H9 (cell line): ENCODE results near the gene RDH11. TPM values are rescaled to one million over a fixed set of nuclear protein-coding genes. Genes with fewer than 3 reads are reported as not detected.
"Not testable (repeated sequence)": the region's sequence is repeated elsewhere in the genome, so short reads cannot be mapped to it uniquely, and the experiment has no call there.

Source experiments
- DNase-seq: peaks from one replicate; pipeline ENCODE4 v3.0.0-alpha.2; 2017
- H2AFZ ChIP-seq: one replicate; pipeline ENCODE4 v1.6.1; 2013; ENCODE audit warnings: mild to moderate bottlenecking, low read length, control low read depth, moderate library complexity
- H2AK5ac ChIP-seq: 2 replicates; pipeline ENCODE4 v1.6.1; 2013; ENCODE audit warnings: low read length, control low read depth, mixed read lengths; ENCODE audit not compliant: insufficient read length
- H2BK120ac ChIP-seq: one replicate; pipeline ENCODE4 v1.6.1; 2013; ENCODE audit warnings: low read depth, mild to moderate bottlenecking, low read length, control low read depth, inconsistent platforms; ENCODE audit not compliant: poor library complexity, severe bottlenecking
- H2BK12ac ChIP-seq: 2 replicates; pipeline ENCODE4 v1.6.1; 2013; ENCODE audit warnings: low read length, control low read depth, mixed read lengths, low read depth; ENCODE audit not compliant: insufficient read length
- H2BK15ac ChIP-seq: 2 replicates; pipeline ENCODE4 v1.6.1; 2013; ENCODE audit warnings: low read depth, low read length, control low read depth
- H2BK20ac ChIP-seq: one replicate; pipeline ENCODE4 v1.6.1; 2013; ENCODE audit warnings: low read depth, mild to moderate bottlenecking, low read length, control low read depth, inconsistent platforms; ENCODE audit not compliant: poor library complexity, severe bottlenecking
- H2BK5ac ChIP-seq: 2 replicates; pipeline ENCODE4 v1.6.1; 2013; ENCODE audit warnings: low read length, control low read depth, mixed read lengths; ENCODE audit not compliant: insufficient read length
- H3K14ac ChIP-seq: 2 replicates; pipeline ENCODE4 v1.6.1; 2013; ENCODE audit warnings: low read length, control low read depth; ENCODE audit not compliant: insufficient read depth
- H3K18ac ChIP-seq: 2 replicates; pipeline ENCODE4 v1.6.1; 2013; ENCODE audit warnings: low read depth, mild to moderate bottlenecking, mixed read lengths, low read length, control low read depth; ENCODE audit not compliant: insufficient read length
- H3K23ac ChIP-seq: 2 replicates; pipeline ENCODE4 v1.6.1; 2013; ENCODE audit warnings: low read length, control low read depth, mixed read lengths, low read depth; ENCODE audit not compliant: insufficient read length
- H3K23me2 ChIP-seq: 2 replicates; pipeline ENCODE4 v1.6.1; 2013; ENCODE audit warnings: low read depth, mild to moderate bottlenecking, mixed read lengths, low read length, control low read depth; ENCODE audit not compliant: insufficient read length, poor library complexity, severe bottlenecking
- H3K27ac ChIP-seq: 2 replicates; pipeline ENCODE4 v1.5.1; 2013; ENCODE audit warnings: low read length, control low read depth, mixed read lengths, low read depth; ENCODE audit not compliant: insufficient read length
- H3K27me3 ChIP-seq: 2 replicates; pipeline ENCODE4 v1.6.1; 2013; ENCODE audit warnings: low read length, control low read depth, inconsistent platforms; ENCODE audit not compliant: insufficient read depth
- H3K4ac ChIP-seq: 2 replicates; pipeline ENCODE4 v1.6.1; 2013; ENCODE audit warnings: low read depth, mild to moderate bottlenecking, control low read depth, inconsistent platforms, low read length, moderate library complexity
- H3K4me1 ChIP-seq: 2 replicates; pipeline ENCODE4 v1.6.1; 2013; ENCODE audit warnings: low read length, control low read depth, inconsistent platforms; ENCODE audit not compliant: insufficient read depth
- H3K4me2 ChIP-seq: 2 replicates; pipeline ENCODE4 v1.6.1; 2013; ENCODE audit warnings: low read length, control low read depth, mixed read lengths; ENCODE audit not compliant: insufficient read length, insufficient read depth
- H3K56ac ChIP-seq: 2 replicates; pipeline ENCODE4 v1.6.1; 2013; ENCODE audit warnings: low read depth, mild to moderate bottlenecking, mixed read lengths, low read length, control low read depth; ENCODE audit not compliant: insufficient read length
- H3K79me1 ChIP-seq: 2 replicates; pipeline ENCODE4 v1.6.1; 2013; ENCODE audit warnings: low read depth, mild to moderate bottlenecking, moderate library complexity, low read length, control low read depth, inconsistent platforms; ENCODE audit not compliant: insufficient read depth, poor library complexity, severe bottlenecking
- H3K79me2 ChIP-seq: 2 replicates; pipeline ENCODE4 v1.6.1; 2013; ENCODE audit warnings: low read length, control low read depth, inconsistent platforms; ENCODE audit not compliant: insufficient read depth
- H3K9ac ChIP-seq: 2 replicates; pipeline ENCODE4 v1.6.1; 2013; ENCODE audit warnings: low read length, control low read depth, mixed read lengths; ENCODE audit not compliant: insufficient read length; ENCODE audit errors: extremely low read depth
- H3K9me3 ChIP-seq: one replicate; pipeline ENCODE4 v1.6.1; 2013; ENCODE audit warnings: low read depth, low read length, inconsistent platforms; ENCODE audit not compliant: control insufficient read depth
- H3T11ph ChIP-seq: one replicate; pipeline ENCODE4 v1.6.1; 2013; ENCODE audit warnings: mild to moderate bottlenecking, low read length, control low read depth, inconsistent platforms
- H4K20me1 ChIP-seq: one replicate; pipeline ENCODE4 v1.6.1; 2013; ENCODE audit not compliant: control insufficient read depth, insufficient read length, insufficient read depth
- H4K5ac ChIP-seq: 2 replicates; pipeline ENCODE4 v1.6.1; 2013; ENCODE audit warnings: low read depth, mild to moderate bottlenecking, mixed read lengths, low read length, control low read depth; ENCODE audit not compliant: insufficient read length
- H4K8ac ChIP-seq: replicated peaks from 2 replicates; pipeline ENCODE4 v1.6.1; 2013; ENCODE audit warnings: low read length, control low read depth, mixed read lengths, low read depth; ENCODE audit not compliant: insufficient read length
- H4K91ac ChIP-seq: 2 replicates; pipeline ENCODE4 v1.6.1; 2013; ENCODE audit warnings: low read depth, mild to moderate bottlenecking, moderate library complexity, mixed read lengths, low read length, control low read depth; ENCODE audit not compliant: insufficient read length
- H3K27ac Mint-ChIP-seq, 3 experiments: 2 replicates in 2 of 3; 3 replicates in 1 of 3; pipeline ENCODE4 v1.8.0; 2020 to 2021; ENCODE audit warnings: mixed read lengths in 3 of 3, mild to moderate bottlenecking in 1 of 3, moderate library complexity in 1 of 3
- H3K27me3 Mint-ChIP-seq: 2 replicates; pipeline ENCODE4 v1.8.0; 2021; ENCODE audit warnings: low read depth, mild to moderate bottlenecking, moderate library complexity, mixed read lengths
- H3K36me3 Mint-ChIP-seq, 3 experiments: 2 replicates in 2 of 3; 3 replicates in 1 of 3; pipeline ENCODE4 v1.8.0; 2020 to 2021; ENCODE audit warnings: low read depth in 3 of 3, mixed read lengths in 3 of 3; ENCODE audit not compliant: insufficient read depth in 1 of 3
- H3K4me1 Mint-ChIP-seq, 2 experiments: 2 replicates each; pipeline ENCODE4 v1.8.0; 2020; ENCODE audit warnings: mixed read lengths in 2 of 2
- H3K4me3 Mint-ChIP-seq, 2 experiments: 2 replicates in 1 of 2; 3 replicates in 1 of 2; pipeline ENCODE4 v1.8.0; 2020 to 2021; ENCODE audit warnings: mild to moderate bottlenecking in 2 of 2, mixed read lengths in 2 of 2, moderate library complexity in 1 of 2
- H3K9me3 Mint-ChIP-seq, 2 experiments: 2 replicates in 1 of 2; 3 replicates in 1 of 2; pipeline ENCODE4 v1.8.0; 2020; ENCODE audit warnings: mild to moderate bottlenecking in 2 of 2, mixed read lengths in 2 of 2, moderate library complexity in 1 of 2
- CTCF ChIP-seq: fragments of 200-600 bp; sonication (generic); conservative IDR thresholded peaks from 3 replicates; pipeline ENCODE4 v1.8.0; 2021; ENCODE audit warnings: antibody characterized with exemption, mild to moderate bottlenecking
- WGBS: extraction: QIAGEN DNeasy Blood & Tissue Kit; methylation state at CpG from one replicate; pipeline ENCODE4 v1.1.7; 2013; ENCODE audit warnings: missing lambda C conversion rate, low lambda C conversion rate, mixed read lengths; ENCODE audit not compliant: insufficient read length; ENCODE audit errors: extremely low coverage; 5-methylcytosine and 5-hydroxymethylcytosine counted together
- total RNA-seq: library from RNA; stranded (reverse); gene quantifications from 2 replicates; pipeline ENCODE4 v1.2.1, GENCODE V29; 2021

Gene RDH11
- total RNA-seq, 1 experiment from 2014 or later: 83.4 TPM

GRCh38 chr14:67710209-67710608 is 14.6 kb upstream of the RDH11 start:
- Histone ChIP-seq H3K18ac (no peak overlapping the region), H3K56ac (no peak overlapping the region), H3K9ac (no peak overlapping the region), H3K23ac (no peak overlapping the region), H4K5ac (no peak overlapping the region), H3K23me2 (no peaks in the 10 kb centered on the region), H2BK15ac (no peak overlapping the region), H3K27ac (no peak overlapping the region), H4K20me1 (no peaks in the 10 kb centered on the region), H3T11ph (no peak overlapping the region), H2BK12ac (no peak overlapping the region), H3K4ac (no peak overlapping the region), H3K4me2 (no peak overlapping the region), H2BK20ac (no peak overlapping the region), H3K4me1 (no peaks in the 10 kb centered on the region), H4K8ac (no peak overlapping the region), H2BK5ac (no peak overlapping the region), H4K91ac (no peak overlapping the region), H2AFZ (no peak overlapping the region), H3K79me1 (no peaks in the 10 kb centered on the region), H3K14ac (no peak overlapping the region), H3K9me3 (peaks cover 13% of the 10 kb centered on the region), H2BK120ac (no peak overlapping the region), H3K79me2 (no peaks in the 10 kb centered on the region), H3K27me3 (no peaks in the 10 kb centered on the region), H2AK5ac (no peak overlapping the region)
- Mint-ChIP-seq H3K27ac (no peak overlapping the region), H3K9me3 (peaks cover 46 to 54% of the 10 kb centered on the region in 2 experiments), H3K4me3 (no peak overlapping the region), H3K36me3 (peaks cover 4 to 14% (median 5%) of the 10 kb centered on the region in 3 experiments; a peak in 6 of 7 replicates), H3K27me3 (peaks cover 2% of the 10 kb centered on the region), H3K4me1 (peaks cover 0 to 2% of the 10 kb centered on the region in 2 experiments; a peak in 1 of 4 replicates)
- no peak for DNase-seq
- TF ChIP-seq CTCF: no peak
- WGBS: no CpG with 5 or more reads among the region's 2 CpGs

DNA sequence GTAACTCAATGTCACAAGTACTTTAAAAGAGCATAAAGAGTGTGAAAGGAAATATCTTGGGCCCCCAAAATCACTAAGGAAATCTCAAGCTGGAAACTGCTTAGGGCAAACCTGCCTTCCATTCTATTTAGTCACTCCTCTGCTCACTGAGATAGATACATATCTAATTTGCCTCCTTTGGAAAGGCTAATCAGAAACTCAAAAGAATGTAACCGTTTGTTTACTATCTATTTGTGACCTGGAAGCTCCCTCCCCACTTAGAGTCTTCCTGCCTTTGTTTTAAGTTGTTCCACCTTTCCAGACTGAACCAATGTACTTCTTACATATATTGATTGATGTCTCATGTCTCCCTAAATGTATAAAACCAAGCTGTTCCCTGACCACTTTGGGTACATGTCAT is 14.2 kb upstream of the RDH11 start:
- H4K5ac ChIP-seq, H3K14ac ChIP-seq, H3K27ac Mint-ChIP-seq, H2BK12ac ChIP-seq, H2BK120ac ChIP-seq, H3K9ac ChIP-seq, H3K27ac ChIP-seq, H3K27me3 Mint-ChIP-seq, H2BK15ac ChIP-seq, H3K23ac ChIP-seq, DNase-seq, H2BK5ac ChIP-seq, H4K20me1 ChIP-seq, H3K4me1 Mint-ChIP-seq, H4K91ac ChIP-seq, H3K4ac ChIP-seq, H2AFZ ChIP-seq, H3K79me2 ChIP-seq, H3K4me3 Mint-ChIP-seq, H2AK5ac ChIP-seq, H3K79me1 ChIP-seq, H3K4me2 ChIP-seq, H3K27me3 ChIP-seq, H3T11ph ChIP-seq, H3K4me1 ChIP-seq, H3K23me2 ChIP-seq, H3K56ac ChIP-seq, H3K18ac ChIP-seq, H2BK20ac ChIP-seq, H4K8ac ChIP-seq: not testable (repeated sequence)
- Mint-ChIP-seq H3K9me3 (peaks cover 46 to 54% of the 10 kb centered on the region in 2 experiments), H3K36me3 (peaks cover 4 to 14% (median 5%) of the 10 kb centered on the region in 3 experiments; a peak in 6 of 7 replicates)
- no CpG with 5 or more reads among the region's 1 CpG for whole genome bisulfite sequencing
- H3K9me3 ChIP-seq: peaks cover 13% of the 10 kb centered on the region
